Measurements from ENCODE around the gene SLC16A6.
"Not testable (repeated sequence)": the region's sequence is repeated elsewhere in the genome, so short reads cannot be mapped to it uniquely, and the experiment has no call there.

SLC16A6 gene

GRCh38 chr17:68290268-68290954 is 516 bp downstream of the SLC16A6 start:
- TF ChIP-seq MYC (IDR thresholded peaks at IDR 0.05; ENCODE audit: low read depth, low read length): no peak
- TF ChIP-seq CTCF (IDR thresholded peaks at IDR 0.05; ENCODE audit: low read depth, low read length): no peak
- no peak for TF ChIP-seq MAX (IDR thresholded peaks at IDR 0.05; ENCODE audit: low read depth, low read length)
- H3K4me3 ChIP-seq (ENCODE audit: low read depth, low read length): peak overlapping the region; percentile 85
- DNase-seq (ENCODE audit: low read depth): peak; percentile 68

GRCh38 chr17:68289936-68290267 is 1.0 kb downstream of the SLC16A6 start:
- no peak for DNase-seq (ENCODE audit: low read depth)
- H3K4me3 ChIP-seq (ENCODE audit: low read depth, low read length): peak overlapping the region; percentile 85

GRCh38 chr17:68289473-68289872 is 1.5 kb downstream of the SLC16A6 start:
- peak overlapping the region; percentile 85 for H3K4me3 ChIP-seq (ENCODE audit: low read depth, low read length)
- TF ChIP-seq MAX (IDR thresholded peaks at IDR 0.05; ENCODE audit: low read depth, low read length): no peak
- TF ChIP-seq POLR2A (IDR thresholded peaks at IDR 0.05; ENCODE audit: extremely low read depth, insufficient read length): no peak
- TF ChIP-seq MYC (IDR thresholded peaks at IDR 0.05; ENCODE audit: low read depth, low read length): no peak
- no peak for TF ChIP-seq CTCF (IDR thresholded peaks at IDR 0.05; ENCODE audit: low read depth, low read length)
- no peak for DNase-seq (ENCODE audit: low read depth)

More at GRCh38 chr17:68289936-68290267, 1.0 kb downstream of the SLC16A6 start:
- TF ChIP-seq MAX (IDR thresholded peaks at IDR 0.05; ENCODE audit: low read depth, low read length): no peak

GRCh38 chr17:68288804-68289203 is 2.1 kb downstream of the SLC16A6 start:
- peak; percentile 62 for DNase-seq (ENCODE audit: low read depth)

GRCh38 chr17:68288375-68288774 is 2.6 kb downstream of the SLC16A6 start:
- TF ChIP-seq POLR2A (IDR thresholded peaks at IDR 0.05; ENCODE audit: extremely low read depth, insufficient read length): no peak
- TF ChIP-seq CTCF (IDR thresholded peaks at IDR 0.05; ENCODE audit: low read depth, low read length): no peak
- no peak for TF ChIP-seq MYC (IDR thresholded peaks at IDR 0.05; ENCODE audit: low read depth, low read length)
- TF ChIP-seq MAX (IDR thresholded peaks at IDR 0.05; ENCODE audit: low read depth, low read length): no peak
- peak; percentile 76 for DNase-seq (ENCODE audit: low read depth)

More at GRCh38 chr17:68288804-68289203, 2.1 kb downstream of the SLC16A6 start:
- no peak overlapping the region for H3K4me3 ChIP-seq (ENCODE audit: low read depth, low read length)
- TF ChIP-seq CTCF (IDR thresholded peaks at IDR 0.05; ENCODE audit: low read depth, low read length) (peak; percentile 19), MYC (IDR thresholded peaks at IDR 0.05; ENCODE audit: low read depth, low read length) (no peak)

GRCh38 chr17:68281965-68282364 is 9.0 kb downstream of the SLC16A6 start:
- not testable (repeated sequence) for DNase-seq (ENCODE audit: low read depth); H3K4me3 ChIP-seq (ENCODE audit: low read depth, low read length)

More at GRCh38 chr17:68288375-68288774, 2.6 kb downstream of the SLC16A6 start:
- no peak overlapping the region for H3K4me3 ChIP-seq (ENCODE audit: low read depth, low read length)

GRCh38 chr17:68277807-68278206 is 13.1 kb downstream of the SLC16A6 start:
- DNase-seq (ENCODE audit: low read depth): no peak
- no peak for TF ChIP-seq POLR2A (IDR thresholded peaks at IDR 0.05; ENCODE audit: extremely low read depth, insufficient read length)
- TF ChIP-seq MAX (IDR thresholded peaks at IDR 0.05; ENCODE audit: low read depth, low read length): no peak
- no peak for TF ChIP-seq CTCF (IDR thresholded peaks at IDR 0.05; ENCODE audit: low read depth, low read length)
- TF ChIP-seq MYC (IDR thresholded peaks at IDR 0.05; ENCODE audit: low read depth, low read length): no peak
- no peak overlapping the region for H3K4me3 ChIP-seq (ENCODE audit: low read depth, low read length)

GRCh38 chr17:68276339-68276738 is 14.6 kb downstream of the SLC16A6 start:
- not testable (repeated sequence) for H3K4me3 ChIP-seq (ENCODE audit: low read depth, low read length); DNase-seq (ENCODE audit: low read depth)
